Progenitor cell of endocrine pancreas (in vitro differentiated cells): Measurements from ENCODE around the gene HES6. TPM values are rescaled to one million over a fixed set of nuclear protein-coding genes. Genes with fewer than 3 reads are reported as not detected.

Experiments used
- DNase-seq: peaks from one replicate; pipeline ENCODE4 v3.0.0; 2021; ENCODE audit warnings: low spot score; ENCODE audit not compliant: unreplicated experiment
- H3K27ac Mint-ChIP-seq: 2 replicates; pipeline ENCODE4 v1.8.0; 2021; ENCODE audit warnings: mild to moderate bottlenecking, moderate library complexity, mixed read lengths
- H3K27me3 Mint-ChIP-seq: 2 replicates; pipeline ENCODE4 v1.8.0; 2021; ENCODE audit warnings: mixed read lengths
- H3K36me3 Mint-ChIP-seq: 2 replicates; pipeline ENCODE4 v1.8.0; 2022; ENCODE audit warnings: mixed read lengths; ENCODE audit not compliant: insufficient read depth
- H3K4me1 Mint-ChIP-seq: 2 replicates; pipeline ENCODE4 v1.8.0; 2021; ENCODE audit warnings: low read depth, mixed read lengths
- H3K4me3 Mint-ChIP-seq: 2 replicates; pipeline ENCODE4 v1.8.0; 2021; ENCODE audit warnings: low read depth, mild to moderate bottlenecking, moderate library complexity, mixed read lengths
- H3K9me3 Mint-ChIP-seq: 2 replicates; pipeline ENCODE4 v1.8.0; 2021; ENCODE audit warnings: low read depth, mixed read lengths
- CTCF ChIP-seq: fragments of 200-600 bp; sonication (generic); IDR thresholded peaks from one replicate; pipeline ENCODE4 v1.5.0; 2021; ENCODE audit warnings: antibody characterized with exemption, mild to moderate bottlenecking; ENCODE audit not compliant: unreplicated experiment
- total RNA-seq: library from RNA; stranded (reverse); gene quantifications from 2 replicates; pipeline ENCODE4 v1.2.1, GENCODE V29; 2021

Gene HES6
- total RNA-seq, 1 donor from 2014 or later: 64.2 TPM

- Mint-ChIP-seq H3K9me3 (no peaks in the 10 kb centered on the region), H3K27me3 (peaks cover 3% of the 10 kb centered on the region), H3K4me3 (no peak overlapping the region), H3K27ac (no peak overlapping the region), H3K36me3 (peaks cover 19% of the 10 kb centered on the region), H3K4me1 (peaks cover 8% of the 10 kb centered on the region)
- no peak for DNase-seq
- TF ChIP-seq CTCF: no peak
Observed at GRCh38 chr2:238242731-238243495, 3.1 kb upstream of the HES6 start.

DNA sequence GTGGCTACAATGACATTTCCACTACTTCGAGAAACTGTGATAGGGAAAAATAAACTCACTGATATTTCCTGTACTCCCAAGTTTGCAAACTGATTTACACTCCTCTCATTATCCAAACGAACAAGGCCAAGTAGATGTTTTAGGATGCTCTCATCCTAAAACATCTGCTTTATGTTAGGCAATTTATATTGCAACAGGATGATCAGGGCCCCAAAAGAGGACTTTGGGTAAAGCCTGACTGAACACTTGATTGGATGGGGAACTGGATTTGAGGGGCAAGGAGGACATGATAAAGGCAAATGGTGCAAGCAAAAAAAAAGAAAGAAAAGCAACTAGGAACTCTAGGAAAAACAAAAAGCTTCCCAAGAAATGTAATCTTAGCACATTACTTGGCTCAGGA, 2.1 kb upstream of the HES6 start:
- Mint-ChIP-seq H3K27me3 (peaks cover 3% of the 10 kb centered on the region), H3K9me3 (no peaks in the 10 kb centered on the region), H3K36me3 (peaks cover 13% of the 10 kb centered on the region), H3K4me1 (peaks cover 8% of the 10 kb centered on the region), H3K4me3 (peak overlapping the region; percentile 72), H3K27ac (peak overlapping the region; percentile 76)
- no peak for DNase-seq
- no peak for TF ChIP-seq CTCF

GRCh38 chr2:238240757-238241711, 1.2 kb upstream of the HES6 start:
- peak; percentile 47 for TF ChIP-seq CTCF
- peaks cover 8% of the 10 kb centered on the region for H3K4me1 Mint-ChIP-seq
- H3K36me3 Mint-ChIP-seq: peaks cover 7% of the 10 kb centered on the region
- peak; percentile 71 for DNase-seq
- peak overlapping the region; percentile 76 for H3K27ac Mint-ChIP-seq
- peaks cover 7% of the 10 kb centered on the region for H3K27me3 Mint-ChIP-seq
- peak overlapping the region; percentile 72 for H3K4me3 Mint-ChIP-seq
- no peaks in the 10 kb centered on the region for H3K9me3 Mint-ChIP-seq

GRCh38 chr2:238239543-238239862, 335 bp downstream of the HES6 start:
- peaks cover 8% of the 10 kb centered on the region for H3K4me1 Mint-ChIP-seq
- no peaks in the 10 kb centered on the region for H3K36me3 Mint-ChIP-seq
- DNase-seq: no peak
- peaks cover 18% of the 10 kb centered on the region for H3K27me3 Mint-ChIP-seq
- H3K27ac Mint-ChIP-seq: no peak overlapping the region
- no peaks in the 10 kb centered on the region for H3K9me3 Mint-ChIP-seq
- TF ChIP-seq CTCF: peak; percentile 22
- peak overlapping the region; percentile 44 for H3K4me3 Mint-ChIP-seq

DNA sequence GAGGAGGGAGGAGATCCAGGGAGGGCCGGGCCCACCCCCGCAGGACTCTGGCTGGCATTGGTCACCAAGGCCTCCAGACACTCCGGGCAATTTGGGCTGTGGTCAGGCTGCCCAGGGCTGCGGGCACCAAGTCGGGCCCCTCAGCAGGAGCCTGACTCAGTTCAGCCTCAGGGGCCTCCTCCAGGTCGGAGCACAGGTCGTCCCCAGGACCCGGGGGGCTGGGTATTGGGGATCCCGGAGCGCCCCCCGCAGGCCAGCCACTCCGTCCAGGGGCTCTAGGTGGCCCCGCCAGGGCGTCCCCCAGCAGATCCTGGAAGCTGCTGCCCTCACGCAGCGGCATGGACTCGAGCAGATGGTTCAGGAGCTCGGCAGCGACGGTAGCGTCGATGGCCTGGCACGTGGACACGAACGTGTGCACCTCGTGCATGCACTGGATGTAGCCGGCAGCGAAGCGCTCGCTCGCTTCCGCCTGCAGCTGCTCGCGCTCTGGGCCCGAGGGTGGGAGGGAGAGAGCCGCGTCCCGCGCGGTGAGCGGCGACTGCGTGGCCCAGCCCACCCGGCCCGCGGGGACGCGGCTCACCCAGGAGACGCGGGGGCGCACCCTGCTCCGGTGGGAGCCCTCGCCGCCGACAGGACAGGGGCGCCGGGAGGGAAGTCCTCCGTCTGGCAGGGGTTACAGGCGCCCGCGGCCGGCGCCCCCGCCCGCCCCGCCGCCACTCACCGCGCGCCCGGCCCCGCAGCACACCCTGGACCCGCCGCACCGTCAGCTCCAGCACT, 884 bp downstream of the HES6 start:
- H3K9me3 Mint-ChIP-seq: no peaks in the 10 kb centered on the region
- peak overlapping the region; percentile 53 for H3K4me3 Mint-ChIP-seq
- H3K27me3 Mint-ChIP-seq: peaks cover 19% of the 10 kb centered on the region
- no peak for TF ChIP-seq CTCF
- no peaks in the 10 kb centered on the region for H3K36me3 Mint-ChIP-seq
- H3K4me1 Mint-ChIP-seq: peaks cover 8% of the 10 kb centered on the region
- DNase-seq: no peak
- H3K27ac Mint-ChIP-seq: no peak overlapping the region
